WI38 (cell line): ENCODE data around the gene OR7C2.

Experiments
- H3K4me3 ChIP-seq: 2 replicates; pipeline ENCODE4 v1.5.1; 2011; ENCODE audit warnings: low read depth, mild to moderate bottlenecking, control low read depth, low read length
- CTCF ChIP-seq: IDR thresholded peaks from 2 replicates; pipeline ENCODE4 v1.5.1; 2012; ENCODE audit warnings: low read depth, mild to moderate bottlenecking, control low read depth, low read length

OR7C2 gene

GRCh38 chr19:14977128-14977527 lies 35.8 kb downstream of the OR7C2 start:
- no peak overlapping the region for H3K4me3 ChIP-seq
- TF ChIP-seq CTCF, result no peak

GRCh38 chr19:14978161-14978776 lies 37.0 kb downstream of the OR7C2 start:
- no peak overlapping the region for H3K4me3 ChIP-seq
- TF ChIP-seq CTCF, result no peak

GRCh38 chr19:14979476-14980255 lies 38.4 kb downstream of the OR7C2 start, which contains the start of gene SLC1A6:
SLC1A6 (minus strand) TSS chr19:14979864; CDS start chr19:14972910, 6,954 bp downstream.
- no peak within 1 kb of the TSS for H3K4me3 ChIP-seq
- no peak for TF ChIP-seq CTCF

- TF ChIP-seq CTCF, result no peak
- no peak overlapping the region for H3K4me3 ChIP-seq
Observed at GRCh38 chr19:14985133-14985532, 43.8 kb downstream of the OR7C2 start.
